HepG2 (cell line): ENCODE measurements around the gene MACROD2.

Source experiments
- EZH2 ChIP-seq: conservative IDR thresholded peaks from 2 replicates; pipeline ENCODE4 v1.6.1; 2012; ENCODE audit warnings: mild to moderate bottlenecking, low read depth, low read length, moderate library complexity
- FOXK1 ChIP-seq: sonication (generic); formaldehyde crosslinking; IDR thresholded peaks from 2 replicates; pipeline ENCODE4 v1.4.0; 2020; ENCODE audit warnings: low read depth, missing genetic modification reagents, borderline replicate concordance
- NBN ChIP-seq: fragments of 450-650 bp; conservative IDR thresholded peaks from 2 replicates; pipeline ENCODE4 v1.6.1; 2017
- NFE2L2 ChIP-seq: fragments of 150-350 bp; IDR thresholded peaks from 2 replicates; pipeline ENCODE4 v1.6.1; 2014; ENCODE audit warnings: low read length
- ZNF18 ChIP-seq: sonication (generic); formaldehyde crosslinking; IDR thresholded peaks from 2 replicates; pipeline ENCODE4 v1.8.0; 2022; ENCODE audit warnings: mild to moderate bottlenecking, missing genetic modification reagents; ENCODE audit not compliant: insufficient replicate concordance

DNA sequence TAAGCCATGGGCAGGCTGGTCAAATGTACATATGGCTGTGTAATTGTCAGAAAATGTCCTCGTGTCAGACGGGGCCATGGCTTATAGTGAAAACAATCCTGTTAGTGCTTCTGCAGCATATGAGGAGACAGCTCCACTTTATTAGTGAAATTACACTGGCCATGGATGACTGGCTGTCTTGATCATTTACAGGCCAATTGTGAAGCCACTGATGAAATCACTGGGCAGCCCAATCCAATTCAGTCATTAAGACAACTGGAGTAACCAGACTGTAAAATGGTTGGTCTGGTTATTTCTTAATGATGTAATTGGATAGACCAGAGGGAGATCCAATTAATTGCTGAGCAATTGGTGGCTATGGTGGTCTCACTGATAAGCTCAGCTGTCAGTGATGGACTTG is 1828.4 kb downstream of the MACROD2 start:
- TF ChIP-seq NFE2L2 (no peak), ZNF18 (CRISPR knock-in tag) (no peak), EZH2 (no peak), FOXK1 (CRISPR knock-in tag) (no peak), NBN (no peak)
